Panc1 (cell line): ENCODE data around the gene CD6. TPM values are rescaled to one million over a fixed set of nuclear protein-coding genes. Genes with fewer than 3 reads are reported as not detected.
"Not testable (repeated sequence)": the region's sequence is repeated elsewhere in the genome, so short reads cannot be mapped to it uniquely, and the experiment has no call there.

Source experiments
- ATAC-seq: fragments of 200-7000 bp; cut with Tn5 transposase; 2 replicates; pipeline ENCODE4 v1.9.1; 2020; ENCODE audit warnings: mild to moderate bottlenecking, moderate library complexity
- BruUV-seq: library from RNA; stranded (reverse); fragments of 400-500 nt; replicated peaks from 2 replicates; lab custom pipeline; 2021; lab: Mats Ljungman, UMichigan
- CTCF ChIA-PET: fragments of 300-600 bp; sonication (Branson Sonifier 250); formaldehyde crosslinking; loops from one replicate; lab custom pipeline; 2022; ENCODE audit warnings: antibody characterized with exemption; lab: Charles Lee
- POLR2A ChIA-PET: fragments of 300-600 bp; sonication (Branson Sonifier 250); formaldehyde crosslinking; loops from one replicate; lab custom pipeline; 2022; ENCODE audit warnings: antibody characterized with exemption; lab: Charles Lee
- DNase-seq: peaks from one replicate; pipeline ENCODE4 v3.0.0-alpha.2; 2010; ENCODE audit warnings: low read depth, low spot score
- H3K27ac ChIP-seq: 2 replicates; pipeline ENCODE4 v1.5.1; 2011; ENCODE audit warnings: mild to moderate bottlenecking, low read length, inconsistent platforms
- H3K27me3 ChIP-seq: fragments of 200-500 bp; sonication (Bioruptor generic); 2 replicates; pipeline ENCODE4 v1.6.0; 2014; ENCODE audit warnings: low read length, inconsistent platforms; ENCODE audit not compliant: control insufficient read depth, insufficient read depth
- H3K36me3 ChIP-seq: fragments of 200-500 bp; sonication (Bioruptor generic); 2 replicates; pipeline ENCODE4 v1.5.1; 2014; ENCODE audit warnings: inconsistent platforms, mild to moderate bottlenecking, low read length, moderate library complexity; ENCODE audit not compliant: control insufficient read depth, insufficient read depth
- H3K4me1 ChIP-seq: 2 replicates; pipeline ENCODE4 v1.5.1; 2011; ENCODE audit warnings: inconsistent platforms, mild to moderate bottlenecking, low read length, moderate library complexity; ENCODE audit not compliant: control insufficient read depth, insufficient read depth
- H3K4me3 ChIP-seq, 2 experiments: 2 replicates each; pipeline ENCODE4 v1.5.1; 2011 to 2012; ENCODE audit warnings: low read depth in 2 of 2, low read length in 2 of 2, mild to moderate bottlenecking in 2 of 2, inconsistent platforms in 1 of 2, moderate library complexity in 1 of 2
- H3K9me3 ChIP-seq: fragments of 200-500 bp; sonication (Bioruptor generic); 2 replicates; pipeline ENCODE4 v1.5.1; 2014; ENCODE audit warnings: low read depth, mild to moderate bottlenecking, inconsistent platforms, low read length, moderate library complexity; ENCODE audit not compliant: control insufficient read depth, insufficient read depth
- POLR2AphosphoS5 ChIP-seq: IDR thresholded peaks from 2 replicates; pipeline ENCODE4 v1.6.1; 2012; ENCODE audit warnings: mild to moderate bottlenecking, low read depth, low read length, moderate library complexity
- SIN3A ChIP-seq: IDR thresholded peaks from 2 replicates; pipeline ENCODE4 v1.6.1; 2012; ENCODE audit warnings: low read depth, mild to moderate bottlenecking, low read length, moderate library complexity, borderline replicate concordance; ENCODE audit not compliant: insufficient read depth
- TCF7L2 ChIP-seq: IDR thresholded peaks from 2 replicates; pipeline ENCODE4 v1.6.1; 2011; ENCODE audit warnings: mild to moderate bottlenecking, low read depth, low read length, inconsistent platforms
- in situ Hi-C: cut with HindIII; loops from 2 replicates; pipeline ENCODE4 v1.10.0; 2016; ENCODE audit warnings: low sequenced_read_pairs, low pct_unique_long_range_greater_than_20kb
- intact Hi-C: fragments of 100-400 bp; cut with micrococcal nuclease; formaldehyde crosslinking; loops from one replicate; pipeline ENCODE4 v1.10.0; 2022; ENCODE audit not compliant: unreplicated experiment
- total RNA-seq: library from RNA; stranded (reverse); gene quantifications from one replicate; pipeline ENCODE4 v1.2.1, GENCODE V29; 2021; ENCODE audit not compliant: unreplicated experiment
- TF ChIP-seq, protein P1 (sequence below), 2 experiments: IDR thresholded peaks; 2 replicates each; pipeline ENCODE4 v1.6.1; 2011 to 2012; ENCODE audit warnings: low read depth in 2 of 2, control low read depth in 1 of 2, low read length in 1 of 2, mild to moderate bottlenecking in 1 of 2, moderate library complexity in 1 of 2; ENCODE audit not compliant: insufficient read depth in 1 of 2
- TF ChIP-seq, protein P2 (sequence below): fragments of 450-650 bp; IDR thresholded peaks from 2 replicates; pipeline ENCODE4 v1.5.1; 2017; ENCODE audit warnings: mild to moderate bottlenecking

Gene CD6
- total RNA-seq, 1 experiment from 2014 or later = 1.1 TPM

DNA sequence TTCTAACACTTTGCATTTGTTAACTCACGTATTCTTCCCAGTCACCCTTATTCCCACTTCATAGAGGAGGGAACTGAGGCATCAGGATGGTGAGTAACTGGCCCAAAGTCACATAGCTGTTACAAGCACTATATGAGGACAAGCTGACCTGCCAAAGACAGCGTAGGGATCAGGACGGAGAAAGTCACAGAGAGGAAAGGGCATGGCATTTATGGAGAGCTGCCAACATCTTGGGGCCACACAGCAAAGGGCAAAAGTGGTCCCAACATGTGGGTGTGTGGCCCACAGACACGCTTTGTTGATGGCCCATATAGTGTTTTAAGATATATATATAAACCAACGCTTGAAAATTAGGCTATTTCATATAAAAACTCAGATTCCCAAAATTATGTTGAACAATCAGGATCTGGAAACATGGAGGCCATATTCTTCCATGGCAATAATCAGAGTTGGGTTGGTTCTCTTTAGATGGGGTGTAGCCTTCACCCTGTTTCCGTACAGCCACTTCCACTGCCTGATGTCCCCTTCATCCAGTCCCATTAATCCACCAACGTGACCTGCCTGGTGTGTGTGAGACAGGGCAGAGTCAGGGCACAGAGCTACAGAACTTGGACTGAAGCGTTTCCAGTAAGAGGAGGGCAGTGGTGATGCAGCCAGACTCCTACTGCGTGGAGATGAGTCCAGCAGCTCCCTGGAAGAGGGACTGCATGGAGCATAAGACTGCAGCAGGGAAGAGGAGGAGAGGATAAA is 90.9 kb downstream of the CD6 start:
- Histone ChIP-seq H3K36me3 (no peaks in the 10 kb centered on the region), H3K4me1 (no peaks in the 10 kb centered on the region), H3K9me3 (no peaks in the 10 kb centered on the region), H3K27ac (no peak overlapping the region), H3K27me3 (no peaks in the 10 kb centered on the region), H3K4me3 (no peak overlapping the region)
- ChIA-PET POLR2A (interaction anchor here (0.6 kb wide), 1 partner anchor 131 kb away, joined by 3 read pairs; no protein-coding TSS in a partner anchor), CTCF (no interaction called here)
- DNase-seq (no peak), ATAC-seq (no peak)
- intact Hi-C loops (no loop called here), in situ Hi-C loops (no loop called here)
- no TSS peak for BruUV-seq
- TF ChIP-seq POLR2AphosphoS5 (no peak), TCF7L2 (no peak), SIN3A (no peak)
- TF ChIP-seq, protein P1, sequence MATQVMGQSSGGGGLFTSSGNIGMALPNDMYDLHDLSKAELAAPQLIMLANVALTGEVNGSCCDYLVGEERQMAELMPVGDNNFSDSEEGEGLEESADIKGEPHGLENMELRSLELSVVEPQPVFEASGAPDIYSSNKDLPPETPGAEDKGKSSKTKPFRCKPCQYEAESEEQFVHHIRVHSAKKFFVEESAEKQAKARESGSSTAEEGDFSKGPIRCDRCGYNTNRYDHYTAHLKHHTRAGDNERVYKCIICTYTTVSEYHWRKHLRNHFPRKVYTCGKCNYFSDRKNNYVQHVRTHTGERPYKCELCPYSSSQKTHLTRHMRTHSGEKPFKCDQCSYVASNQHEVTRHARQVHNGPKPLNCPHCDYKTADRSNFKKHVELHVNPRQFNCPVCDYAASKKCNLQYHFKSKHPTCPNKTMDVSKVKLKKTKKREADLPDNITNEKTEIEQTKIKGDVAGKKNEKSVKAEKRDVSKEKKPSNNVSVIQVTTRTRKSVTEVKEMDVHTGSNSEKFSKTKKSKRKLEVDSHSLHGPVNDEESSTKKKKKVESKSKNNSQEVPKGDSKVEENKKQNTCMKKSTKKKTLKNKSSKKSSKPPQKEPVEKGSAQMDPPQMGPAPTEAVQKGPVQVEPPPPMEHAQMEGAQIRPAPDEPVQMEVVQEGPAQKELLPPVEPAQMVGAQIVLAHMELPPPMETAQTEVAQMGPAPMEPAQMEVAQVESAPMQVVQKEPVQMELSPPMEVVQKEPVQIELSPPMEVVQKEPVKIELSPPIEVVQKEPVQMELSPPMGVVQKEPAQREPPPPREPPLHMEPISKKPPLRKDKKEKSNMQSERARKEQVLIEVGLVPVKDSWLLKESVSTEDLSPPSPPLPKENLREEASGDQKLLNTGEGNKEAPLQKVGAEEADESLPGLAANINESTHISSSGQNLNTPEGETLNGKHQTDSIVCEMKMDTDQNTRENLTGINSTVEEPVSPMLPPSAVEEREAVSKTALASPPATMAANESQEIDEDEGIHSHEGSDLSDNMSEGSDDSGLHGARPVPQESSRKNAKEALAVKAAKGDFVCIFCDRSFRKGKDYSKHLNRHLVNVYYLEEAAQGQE (IDR thresholded peaks at IDR 0.05; ENCODE audit: insufficient read depth in 1 of 2, low read depth in 2 of 2, low read length in 1 of 2) = no peak
- TF ChIP-seq, protein P2, sequence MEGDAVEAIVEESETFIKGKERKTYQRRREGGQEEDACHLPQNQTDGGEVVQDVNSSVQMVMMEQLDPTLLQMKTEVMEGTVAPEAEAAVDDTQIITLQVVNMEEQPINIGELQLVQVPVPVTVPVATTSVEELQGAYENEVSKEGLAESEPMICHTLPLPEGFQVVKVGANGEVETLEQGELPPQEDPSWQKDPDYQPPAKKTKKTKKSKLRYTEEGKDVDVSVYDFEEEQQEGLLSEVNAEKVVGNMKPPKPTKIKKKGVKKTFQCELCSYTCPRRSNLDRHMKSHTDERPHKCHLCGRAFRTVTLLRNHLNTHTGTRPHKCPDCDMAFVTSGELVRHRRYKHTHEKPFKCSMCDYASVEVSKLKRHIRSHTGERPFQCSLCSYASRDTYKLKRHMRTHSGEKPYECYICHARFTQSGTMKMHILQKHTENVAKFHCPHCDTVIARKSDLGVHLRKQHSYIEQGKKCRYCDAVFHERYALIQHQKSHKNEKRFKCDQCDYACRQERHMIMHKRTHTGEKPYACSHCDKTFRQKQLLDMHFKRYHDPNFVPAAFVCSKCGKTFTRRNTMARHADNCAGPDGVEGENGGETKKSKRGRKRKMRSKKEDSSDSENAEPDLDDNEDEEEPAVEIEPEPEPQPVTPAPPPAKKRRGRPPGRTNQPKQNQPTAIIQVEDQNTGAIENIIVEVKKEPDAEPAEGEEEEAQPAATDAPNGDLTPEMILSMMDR = no peak

DNA sequence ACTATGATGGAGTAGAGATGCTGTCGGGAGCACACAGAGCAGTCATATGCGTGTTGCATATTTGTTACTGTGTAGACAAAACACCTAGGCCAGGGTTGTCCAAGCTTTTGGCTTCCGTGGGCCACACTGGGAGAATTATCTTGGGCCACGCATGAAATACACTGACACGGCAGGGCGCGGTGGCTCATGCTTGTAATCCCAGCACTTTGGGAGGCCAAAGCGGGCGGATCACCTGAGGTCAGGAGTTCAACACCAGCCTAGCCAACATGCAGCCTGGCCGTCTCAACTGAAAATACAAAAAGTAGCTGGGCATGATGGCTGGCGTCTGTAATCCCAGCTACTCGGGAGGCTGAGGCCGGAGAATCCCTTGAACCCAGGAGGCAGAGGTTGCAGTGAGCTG is 93.8 kb downstream of the CD6 start:
- H3K4me1 ChIP-seq, in situ Hi-C loops, POLR2A ChIA-PET, CTCF ChIA-PET, H3K27me3 ChIP-seq, H3K36me3 ChIP-seq, DNase-seq, intact Hi-C loops, H3K9me3 ChIP-seq, H3K27ac ChIP-seq, BruUV-seq, H3K4me3 ChIP-seq, ATAC-seq: not testable (repeated sequence)

DNA sequence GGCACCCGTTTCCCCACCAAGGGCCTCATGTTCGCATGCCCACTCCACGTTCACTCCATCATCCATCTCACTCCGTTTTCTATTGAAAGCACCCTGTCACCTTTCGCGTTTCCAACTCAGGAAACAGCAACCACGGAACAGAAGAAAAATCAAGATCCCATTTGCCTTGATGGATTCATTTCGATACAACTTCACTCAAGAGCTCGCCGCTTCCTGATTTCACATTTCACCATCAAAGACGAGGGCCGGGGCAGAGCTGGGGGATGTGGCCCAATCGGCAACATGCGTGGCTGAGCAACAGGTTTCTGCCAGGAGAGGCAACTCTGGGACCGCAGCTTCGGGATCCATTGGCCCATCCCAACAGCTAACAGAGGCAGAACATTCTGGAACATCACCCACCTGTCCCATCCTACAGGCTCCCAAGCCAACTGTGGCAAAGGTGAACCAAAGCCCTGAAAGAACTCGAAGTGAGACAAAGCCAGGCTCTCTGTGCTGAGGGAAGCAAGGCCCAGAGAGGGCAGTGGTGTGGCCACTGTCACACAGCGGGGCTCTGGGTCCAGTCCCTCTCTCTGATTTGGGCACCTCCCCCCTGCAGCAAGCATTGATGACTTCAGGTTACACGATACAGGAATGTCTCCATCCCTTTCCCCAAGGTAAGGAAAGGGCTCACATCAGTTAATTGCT is 94.6 kb downstream of the CD6 start:
- Histone ChIP-seq H3K36me3 (no peaks in the 10 kb centered on the region), H3K4me3 (no peak overlapping the region), H3K27me3 (no peaks in the 10 kb centered on the region), H3K4me1 (no peaks in the 10 kb centered on the region), H3K27ac (no peak overlapping the region), H3K9me3 (no peaks in the 10 kb centered on the region)
- TF ChIP-seq TCF7L2 = no peak
- ATAC-seq (no peak), DNase-seq (no peak)
- BruUV-seq = no TSS peak
- POLR2A ChIA-PET = no interaction called here
- CTCF ChIA-PET = no interaction called here
- in situ Hi-C loops = no loop called here
- intact Hi-C loops = no loop called here
